GM13977 (cell line): ENCODE measurements around the gene F10.

Experiments
- DNase-seq: peaks from one replicate; pipeline ENCODE4 v3.0.0; 2012; ENCODE audit warnings: low spot score
- in situ Hi-C: fragments of 300-500 bp; cut with MboI; formaldehyde crosslinking; loops from one replicate; pipeline ENCODE4 v1.12.0; 2022; ENCODE audit warnings: low sequenced_read_pairs, low pct_unique_long_range_greater_than_20kb, mixed read lengths, inconsistent platforms; ENCODE audit not compliant: unreplicated experiment
- TF ChIP-seq, protein P1 (sequence below): IDR thresholded peaks from 2 replicates; pipeline ENCODE4 v1.5.1; 2012; ENCODE audit warnings: mild to moderate bottlenecking, control low read depth; ENCODE audit not compliant: insufficient read depth; ENCODE audit errors: extremely low read depth, missing control alignments

F10 gene

DNA sequence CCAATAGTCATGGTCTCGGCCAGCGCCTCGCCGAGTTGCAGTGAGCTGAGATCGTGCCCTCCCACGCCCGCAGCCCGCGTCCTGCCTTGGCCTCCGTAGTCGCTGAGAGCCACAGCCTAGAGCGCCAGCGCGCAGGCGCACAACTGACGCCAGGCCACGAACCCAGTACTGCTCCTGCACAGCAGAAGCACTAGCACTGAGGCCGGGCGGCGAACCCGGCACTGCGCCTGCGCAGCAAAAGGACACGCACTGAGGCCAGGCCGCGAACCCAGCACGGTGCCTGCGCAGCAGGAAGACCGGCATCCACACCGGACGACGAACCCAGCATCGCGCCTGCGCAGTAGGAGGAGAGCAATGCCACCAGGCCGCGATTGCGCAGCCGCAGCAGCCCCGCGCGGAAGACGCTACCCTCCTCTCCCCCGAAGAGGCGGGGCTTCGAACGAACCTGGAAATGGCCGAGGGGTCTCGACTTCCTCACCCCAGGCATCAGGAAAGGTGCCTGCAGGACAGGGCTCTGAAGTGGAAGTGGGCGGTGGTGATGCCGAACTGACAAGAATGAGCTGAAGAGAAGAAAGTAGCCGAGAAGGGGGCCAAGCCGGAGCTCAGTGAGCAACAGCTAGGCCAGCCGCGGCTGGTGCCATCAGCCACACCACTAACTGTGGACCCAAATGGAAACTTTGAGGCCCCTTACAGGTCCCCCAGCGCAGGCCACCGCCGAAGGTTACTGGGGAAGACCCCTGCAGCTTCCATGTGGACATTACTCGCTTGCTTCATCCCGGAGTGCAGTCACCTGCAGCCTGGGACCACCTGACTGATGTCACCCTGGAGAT lies 7.5 kb downstream of the F10 start:
- DNase-seq: no peak
- in situ Hi-C loops: no loop called here
- TF ChIP-seq, protein P1, sequence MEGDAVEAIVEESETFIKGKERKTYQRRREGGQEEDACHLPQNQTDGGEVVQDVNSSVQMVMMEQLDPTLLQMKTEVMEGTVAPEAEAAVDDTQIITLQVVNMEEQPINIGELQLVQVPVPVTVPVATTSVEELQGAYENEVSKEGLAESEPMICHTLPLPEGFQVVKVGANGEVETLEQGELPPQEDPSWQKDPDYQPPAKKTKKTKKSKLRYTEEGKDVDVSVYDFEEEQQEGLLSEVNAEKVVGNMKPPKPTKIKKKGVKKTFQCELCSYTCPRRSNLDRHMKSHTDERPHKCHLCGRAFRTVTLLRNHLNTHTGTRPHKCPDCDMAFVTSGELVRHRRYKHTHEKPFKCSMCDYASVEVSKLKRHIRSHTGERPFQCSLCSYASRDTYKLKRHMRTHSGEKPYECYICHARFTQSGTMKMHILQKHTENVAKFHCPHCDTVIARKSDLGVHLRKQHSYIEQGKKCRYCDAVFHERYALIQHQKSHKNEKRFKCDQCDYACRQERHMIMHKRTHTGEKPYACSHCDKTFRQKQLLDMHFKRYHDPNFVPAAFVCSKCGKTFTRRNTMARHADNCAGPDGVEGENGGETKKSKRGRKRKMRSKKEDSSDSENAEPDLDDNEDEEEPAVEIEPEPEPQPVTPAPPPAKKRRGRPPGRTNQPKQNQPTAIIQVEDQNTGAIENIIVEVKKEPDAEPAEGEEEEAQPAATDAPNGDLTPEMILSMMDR: no peak

DNA sequence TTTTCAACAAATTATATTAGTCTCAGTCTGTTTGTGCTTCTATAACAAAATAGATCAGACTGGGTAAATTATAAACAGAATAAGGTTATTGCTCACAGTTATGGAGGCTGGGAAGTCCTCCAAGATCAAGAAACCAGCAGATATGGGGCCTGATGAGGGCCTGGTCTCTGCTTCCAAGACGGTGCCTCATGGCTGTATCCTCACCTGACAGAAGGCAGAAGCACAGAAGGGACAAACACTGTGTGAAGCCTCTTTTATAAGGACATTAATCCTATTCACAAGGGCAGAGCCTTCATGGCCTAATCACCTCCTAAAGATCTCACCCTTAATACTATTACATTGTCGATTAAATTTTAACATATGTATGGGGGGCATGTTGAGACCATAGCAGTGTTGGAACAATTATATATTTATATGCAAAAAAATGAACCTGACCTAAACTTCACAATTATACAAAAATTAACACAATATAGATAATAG lies 12.7 kb downstream of the F10 start:
- in situ Hi-C loops: no loop called here
- TF ChIP-seq, protein P1: no peak
- no peak for DNase-seq

DNA sequence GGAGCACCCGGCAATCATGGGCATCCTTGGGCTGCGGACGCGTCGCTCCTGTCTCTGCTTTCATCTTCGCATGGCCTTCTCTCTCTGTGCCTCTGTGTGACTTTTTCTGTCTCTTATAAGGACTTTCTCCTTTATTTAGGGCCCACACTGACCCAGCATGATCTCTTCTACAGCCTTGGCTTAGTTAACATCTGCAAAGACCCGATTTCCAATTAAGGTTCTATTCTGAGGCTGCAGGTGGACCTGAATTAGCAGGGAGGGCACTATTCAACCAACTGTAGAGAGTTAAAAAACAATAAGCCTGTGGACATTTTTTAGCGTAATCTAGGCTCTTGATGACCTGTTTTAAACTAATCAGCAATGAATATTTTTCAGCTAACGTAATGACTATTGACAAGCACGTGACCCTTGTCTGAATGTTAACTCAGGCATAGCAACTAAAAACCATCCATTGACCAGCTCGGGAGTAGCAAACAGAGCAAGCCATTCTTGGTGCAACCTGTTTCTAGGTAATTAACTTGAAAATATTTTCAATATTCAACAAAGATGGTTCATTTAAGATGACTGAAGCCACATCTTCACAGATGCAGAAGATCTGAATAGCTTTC lies 15.2 kb downstream of the F10 start:
- DNase-seq: no peak
- TF ChIP-seq, protein P1: no peak
- in situ Hi-C loops: no loop called here

DNA sequence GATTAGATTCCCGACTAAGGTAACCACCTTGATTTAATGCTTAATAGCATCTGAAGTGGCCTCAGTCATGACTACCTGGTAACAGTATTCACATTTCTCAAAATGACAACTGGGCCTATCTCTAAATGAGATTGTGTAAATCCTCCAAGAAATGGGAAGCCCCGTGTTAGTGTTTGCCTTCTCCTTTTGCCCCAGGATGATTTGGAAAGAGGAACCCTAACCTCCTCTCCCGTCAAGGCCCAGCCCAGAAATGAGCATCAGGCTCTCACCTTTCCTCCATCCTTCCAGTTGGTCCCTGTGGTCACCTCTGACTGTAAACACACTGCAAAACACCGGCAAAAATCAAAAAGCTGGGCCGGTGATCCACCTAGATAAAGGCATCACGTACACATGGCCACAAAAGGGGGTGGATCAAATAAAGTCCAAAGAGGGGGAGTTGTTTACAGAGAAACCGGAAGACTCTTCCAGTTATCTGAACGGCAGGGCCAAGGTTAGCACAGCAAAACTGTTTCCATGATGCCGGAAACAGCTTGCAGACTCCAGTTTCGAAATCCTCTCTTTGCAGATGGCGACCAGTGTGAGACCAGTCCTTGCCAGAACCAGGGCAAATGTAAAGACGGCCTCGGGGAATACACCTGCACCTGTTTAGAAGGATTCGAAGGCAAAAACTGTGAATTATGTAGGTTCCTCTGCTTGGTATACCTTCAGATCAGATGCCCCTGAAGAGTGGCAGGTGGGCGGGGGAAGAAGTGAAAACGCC lies 16.4 kb downstream of the F10 start:
- DNase-seq: no peak
- in situ Hi-C loops: no loop called here
- TF ChIP-seq, protein P1: no peak

DNA sequence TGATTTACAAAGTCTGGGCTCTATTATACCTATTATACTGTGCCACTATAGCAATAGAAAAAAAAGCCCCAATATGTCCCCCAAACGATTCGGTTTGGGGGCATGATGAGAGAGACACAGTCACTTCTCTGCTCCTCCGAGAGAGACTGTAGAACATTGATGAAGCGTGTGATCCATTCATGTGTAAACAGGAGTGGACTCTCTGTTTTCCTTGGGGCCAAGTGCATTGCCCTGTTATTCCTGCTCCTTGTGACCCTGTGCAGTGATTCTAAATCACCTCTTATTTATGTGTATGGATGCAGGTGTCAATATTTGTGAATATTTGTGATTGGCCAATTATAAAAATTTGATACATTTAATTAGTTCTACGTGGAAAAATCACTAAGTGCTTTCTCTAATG lies 17.0 kb downstream of the F10 start:
- in situ Hi-C loops: no loop called here
- TF ChIP-seq, protein P1: no peak
- DNase-seq: no peak
